Panc1 (cell line): ENCODE results near the gene GLI3. TPM values are rescaled to one million over a fixed set of nuclear protein-coding genes. Genes with fewer than 3 reads are reported as not detected.

ENCODE experiments used
- ATAC-seq: fragments of 200-7000 bp; cut with Tn5 transposase; 2 replicates; pipeline ENCODE4 v1.9.1; 2020; ENCODE audit warnings: mild to moderate bottlenecking, moderate library complexity
- BruUV-seq: library from RNA; stranded (reverse); fragments of 400-500 nt; replicated peaks from 2 replicates; lab custom pipeline; 2021; lab: Mats Ljungman, UMichigan
- CTCF ChIA-PET: fragments of 300-600 bp; sonication (Branson Sonifier 250); formaldehyde crosslinking; loops from one replicate; lab custom pipeline; 2022; ENCODE audit warnings: antibody characterized with exemption; lab: Charles Lee
- POLR2A ChIA-PET: fragments of 300-600 bp; sonication (Branson Sonifier 250); formaldehyde crosslinking; loops from one replicate; lab custom pipeline; 2022; ENCODE audit warnings: antibody characterized with exemption; lab: Charles Lee
- DNase-seq: peaks from one replicate; pipeline ENCODE4 v3.0.0-alpha.2; 2010; ENCODE audit warnings: low read depth, low spot score
- H3K27ac ChIP-seq: 2 replicates; pipeline ENCODE4 v1.5.1; 2011; ENCODE audit warnings: mild to moderate bottlenecking, low read length, inconsistent platforms
- H3K27me3 ChIP-seq: fragments of 200-500 bp; sonication (Bioruptor generic); 2 replicates; pipeline ENCODE4 v1.6.0; 2014; ENCODE audit warnings: low read length, inconsistent platforms; ENCODE audit not compliant: control insufficient read depth, insufficient read depth
- H3K36me3 ChIP-seq: fragments of 200-500 bp; sonication (Bioruptor generic); 2 replicates; pipeline ENCODE4 v1.5.1; 2014; ENCODE audit warnings: inconsistent platforms, mild to moderate bottlenecking, low read length, moderate library complexity; ENCODE audit not compliant: control insufficient read depth, insufficient read depth
- H3K4me1 ChIP-seq: 2 replicates; pipeline ENCODE4 v1.5.1; 2011; ENCODE audit warnings: inconsistent platforms, mild to moderate bottlenecking, low read length, moderate library complexity; ENCODE audit not compliant: control insufficient read depth, insufficient read depth
- H3K4me3 ChIP-seq, 2 experiments: 2 replicates each; pipeline ENCODE4 v1.5.1; 2011 to 2012; ENCODE audit warnings: low read depth in 2 of 2, low read length in 2 of 2, mild to moderate bottlenecking in 2 of 2, inconsistent platforms in 1 of 2, moderate library complexity in 1 of 2
- H3K9me3 ChIP-seq: fragments of 200-500 bp; sonication (Bioruptor generic); 2 replicates; pipeline ENCODE4 v1.5.1; 2014; ENCODE audit warnings: low read depth, mild to moderate bottlenecking, inconsistent platforms, low read length, moderate library complexity; ENCODE audit not compliant: control insufficient read depth, insufficient read depth
- POLR2AphosphoS5 ChIP-seq: IDR thresholded peaks from 2 replicates; pipeline ENCODE4 v1.6.1; 2012; ENCODE audit warnings: mild to moderate bottlenecking, low read depth, low read length, moderate library complexity
- REST ChIP-seq, 2 experiments: IDR thresholded peaks; 2 replicates each; pipeline ENCODE4 v1.6.1; 2011 to 2012; ENCODE audit warnings: low read depth in 2 of 2, control low read depth in 1 of 2, low read length in 1 of 2, mild to moderate bottlenecking in 1 of 2, moderate library complexity in 1 of 2; ENCODE audit not compliant: insufficient read depth in 1 of 2
- SIN3A ChIP-seq: IDR thresholded peaks from 2 replicates; pipeline ENCODE4 v1.6.1; 2012; ENCODE audit warnings: low read depth, mild to moderate bottlenecking, low read length, moderate library complexity, borderline replicate concordance; ENCODE audit not compliant: insufficient read depth
- TCF7L2 ChIP-seq: IDR thresholded peaks from 2 replicates; pipeline ENCODE4 v1.6.1; 2011; ENCODE audit warnings: mild to moderate bottlenecking, low read depth, low read length, inconsistent platforms
- in situ Hi-C: cut with HindIII; loops from 2 replicates; pipeline ENCODE4 v1.10.0; 2016; ENCODE audit warnings: low sequenced_read_pairs, low pct_unique_long_range_greater_than_20kb
- intact Hi-C: fragments of 100-400 bp; cut with micrococcal nuclease; formaldehyde crosslinking; loops from one replicate; pipeline ENCODE4 v1.10.0; 2022; ENCODE audit not compliant: unreplicated experiment
- total RNA-seq: library from RNA; stranded (reverse); gene quantifications from one replicate; pipeline ENCODE4 v1.2.1, GENCODE V29; 2021; ENCODE audit not compliant: unreplicated experiment
- TF ChIP-seq, protein P1 (sequence below): fragments of 450-650 bp; IDR thresholded peaks from 2 replicates; pipeline ENCODE4 v1.5.1; 2017; ENCODE audit warnings: mild to moderate bottlenecking

GLI3 gene
- total RNA-seq, 1 experiment from 2014 or later = 3.7 TPM

GRCh38 chr7:42212541-42213090 lies 24.4 kb downstream of the GLI3 start:
- ChIA-PET POLR2A (no interaction called here), CTCF (interaction anchor here (0.6 kb wide), 1 partner anchor 96 kb away, joined by 3 read pairs; no protein-coding TSS in a partner anchor)
- H3K27me3 ChIP-seq = no peaks in the 10 kb centered on the region
- BruUV-seq = no TSS peak
- DNase-seq (no peak), ATAC-seq (no peak)
- no peaks in the 10 kb centered on the region for H3K9me3 ChIP-seq
- TF ChIP-seq, protein P1, sequence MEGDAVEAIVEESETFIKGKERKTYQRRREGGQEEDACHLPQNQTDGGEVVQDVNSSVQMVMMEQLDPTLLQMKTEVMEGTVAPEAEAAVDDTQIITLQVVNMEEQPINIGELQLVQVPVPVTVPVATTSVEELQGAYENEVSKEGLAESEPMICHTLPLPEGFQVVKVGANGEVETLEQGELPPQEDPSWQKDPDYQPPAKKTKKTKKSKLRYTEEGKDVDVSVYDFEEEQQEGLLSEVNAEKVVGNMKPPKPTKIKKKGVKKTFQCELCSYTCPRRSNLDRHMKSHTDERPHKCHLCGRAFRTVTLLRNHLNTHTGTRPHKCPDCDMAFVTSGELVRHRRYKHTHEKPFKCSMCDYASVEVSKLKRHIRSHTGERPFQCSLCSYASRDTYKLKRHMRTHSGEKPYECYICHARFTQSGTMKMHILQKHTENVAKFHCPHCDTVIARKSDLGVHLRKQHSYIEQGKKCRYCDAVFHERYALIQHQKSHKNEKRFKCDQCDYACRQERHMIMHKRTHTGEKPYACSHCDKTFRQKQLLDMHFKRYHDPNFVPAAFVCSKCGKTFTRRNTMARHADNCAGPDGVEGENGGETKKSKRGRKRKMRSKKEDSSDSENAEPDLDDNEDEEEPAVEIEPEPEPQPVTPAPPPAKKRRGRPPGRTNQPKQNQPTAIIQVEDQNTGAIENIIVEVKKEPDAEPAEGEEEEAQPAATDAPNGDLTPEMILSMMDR = no peak
- TF ChIP-seq TCF7L2 (no peak), REST (IDR thresholded peaks at IDR 0.05; ENCODE audit: insufficient read depth in 1 of 2, low read depth in 2 of 2, low read length in 1 of 2) (no peak), POLR2AphosphoS5 (no peak), SIN3A (no peak)
- no peak overlapping the region for H3K27ac ChIP-seq
- intact Hi-C loops = no loop called here
- H3K36me3 ChIP-seq = no peaks in the 10 kb centered on the region
- H3K4me1 ChIP-seq = no peaks in the 10 kb centered on the region
- H3K4me3 ChIP-seq = no peak overlapping the region
- in situ Hi-C loops = no loop called here

DNA sequence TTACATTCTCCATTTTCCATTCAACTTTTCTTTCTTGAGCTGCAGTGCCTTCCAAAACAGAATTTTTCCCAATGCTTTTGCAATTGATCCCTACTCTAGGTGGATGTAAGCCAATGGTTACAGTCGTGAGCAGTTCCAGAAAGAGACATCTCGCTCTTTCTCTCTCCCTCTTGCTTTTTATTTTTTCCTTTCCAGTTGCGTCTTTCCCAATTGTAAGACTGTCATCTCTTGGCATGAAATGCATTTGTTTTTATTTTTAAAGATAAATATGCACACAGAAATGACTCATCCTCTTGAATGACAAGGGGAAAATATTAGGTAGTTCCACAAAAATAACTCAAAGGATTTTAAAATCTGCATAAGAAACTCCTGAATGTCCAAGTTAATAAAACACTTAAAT lies 25.1 kb downstream of the GLI3 start:
- intact Hi-C loops (no loop called here), in situ Hi-C loops (no loop called here)
- H3K27ac ChIP-seq = no peak overlapping the region
- no peaks in the 10 kb centered on the region for H3K9me3 ChIP-seq
- no peak for TF ChIP-seq TCF7L2
- no peak for TF ChIP-seq SIN3A
- TF ChIP-seq POLR2AphosphoS5 = no peak
- TF ChIP-seq REST (IDR thresholded peaks at IDR 0.05; ENCODE audit: insufficient read depth in 1 of 2, low read depth in 2 of 2, low read length in 1 of 2) = no peak
- TF ChIP-seq, protein P1 = no peak
- no TSS peak for BruUV-seq
- H3K27me3 ChIP-seq = no peaks in the 10 kb centered on the region
- DNase-seq (no peak), ATAC-seq (no peak)
- no peaks in the 10 kb centered on the region for H3K36me3 ChIP-seq
- POLR2A ChIA-PET = no interaction called here
- no peaks in the 10 kb centered on the region for H3K4me1 ChIP-seq
- CTCF ChIA-PET = interaction anchor here (0.6 kb wide), 1 partner anchor 96 kb away, joined by 3 read pairs; no protein-coding TSS in a partner anchor
- H3K4me3 ChIP-seq = no peak overlapping the region
